Neutrophil (primary cell): ENCODE results near the gene PFKFB2.

ENCODE experiments used
- H3K27ac ChIP-seq: fragments of 200-600 bp; sonication (generic); 2 replicates; pipeline ENCODE4 v1.5.1; 2016; ENCODE audit warnings: mild to moderate bottlenecking, moderate library complexity
- H3K27me3 ChIP-seq: fragments of 200-600 bp; sonication (generic); 2 replicates; pipeline ENCODE4 v1.6.0; 2016; ENCODE audit warnings: mild to moderate bottlenecking
- H3K36me3 ChIP-seq: fragments of 200-600 bp; sonication (generic); 2 replicates; pipeline ENCODE4 v1.5.1; 2017
- H3K4me1 ChIP-seq, 2 experiments: fragments of 200-600 bp in 1 of 2; sonication (generic) in 1 of 2; 1 replicate in 1 of 2; 2 replicates in 1 of 2; pipeline versions ENCODE4 v1.5.1 to v1.6.1; 2013 to 2016; ENCODE audit warnings: low read depth in 1 of 2, low read length in 1 of 2, mild to moderate bottlenecking in 1 of 2, moderate library complexity in 1 of 2; ENCODE audit not compliant: control insufficient read depth in 1 of 2, insufficient read depth in 1 of 2
- H3K4me3 ChIP-seq, 2 experiments: fragments of 200-600 bp in 1 of 2; sonication (generic) in 1 of 2; 1 replicate in 1 of 2; 2 replicates in 1 of 2; pipeline ENCODE4 v1.5.1; 2013 to 2016; ENCODE audit warnings: low read depth in 1 of 2, low read length in 1 of 2, mild to moderate bottlenecking in 1 of 2, moderate library complexity in 1 of 2
- H3K9me3 ChIP-seq: fragments of 200-600 bp; sonication (generic); 2 replicates; pipeline ENCODE4 v1.5.1; 2016
- CTCF ChIP-seq: fragments of 200-600 bp; sonication (generic); IDR thresholded peaks from 2 replicates; pipeline ENCODE4 v1.5.1; 2016; ENCODE audit warnings: antibody characterized with exemption

The PFKFB2 gene

GRCh38 chr1:207032528-207033017, 20.5 kb upstream of the PFKFB2 start, which contains the start of gene C1orf116:
TSS of gene C1orf116 (minus strand) at chr1:207032756. CDS start at chr1:207027598, 5,158 bp downstream.
- TF ChIP-seq CTCF, result no peak
- Histone ChIP-seq H3K27ac (no peak within 1 kb of the TSS), H3K4me3 (no peak within 1 kb of the TSS), H3K27me3 (peaks cover 64% of the 10 kb centered on the region), H3K4me1 (no peaks in the 10 kb centered on the region), H3K9me3 (no peaks in the 10 kb centered on the region), H3K36me3 (no peaks in the 10 kb centered on the region)

- no peak for TF ChIP-seq CTCF
- Histone ChIP-seq H3K4me1 (no peaks in the 10 kb centered on the region), H3K27me3 (peaks cover 72% of the 10 kb centered on the region), H3K9me3 (no peaks in the 10 kb centered on the region), H3K27ac (no peak overlapping the region), H3K36me3 (no peaks in the 10 kb centered on the region), H3K4me3 (no peak overlapping the region)
These were observed 19.8 kb upstream of the PFKFB2 start for GRCh38 chr1:207033302-207033701.

GRCh38 chr1:207034208-207034607, 18.9 kb upstream of the PFKFB2 start:
- Histone ChIP-seq H3K27ac (no peak overlapping the region), H3K27me3 (peaks cover 81% of the 10 kb centered on the region), H3K4me1 (no peaks in the 10 kb centered on the region), H3K4me3 (no peak overlapping the region), H3K36me3 (no peaks in the 10 kb centered on the region), H3K9me3 (no peaks in the 10 kb centered on the region)
- no peak for TF ChIP-seq CTCF

DNA sequence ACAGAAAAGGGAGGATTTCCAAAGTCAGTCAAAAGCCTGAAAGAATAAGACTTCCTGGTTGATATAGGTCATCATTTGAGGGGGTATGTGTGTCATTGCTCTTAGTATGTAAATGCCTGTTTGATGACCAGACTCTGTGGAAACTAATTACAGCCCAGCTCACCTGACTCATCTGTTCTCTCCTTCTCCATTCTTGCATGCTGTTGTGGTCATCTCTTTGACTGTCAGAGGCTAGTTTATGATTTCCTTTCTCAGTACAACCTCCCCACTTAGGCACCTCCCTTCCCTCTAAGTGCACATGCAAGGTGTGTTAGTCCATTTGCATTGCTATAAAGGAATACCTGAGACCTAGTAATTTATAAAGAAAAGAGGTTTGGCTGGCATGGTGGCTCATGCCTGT, 18.1 kb upstream of the PFKFB2 start:
- Histone ChIP-seq H3K27me3 (peaks cover 75% of the 10 kb centered on the region), H3K4me3 (no peak overlapping the region), H3K9me3 (no peaks in the 10 kb centered on the region), H3K36me3 (no peaks in the 10 kb centered on the region), H3K4me1 (no peaks in the 10 kb centered on the region), H3K27ac (no peak overlapping the region)
- TF ChIP-seq CTCF, result no peak

- Histone ChIP-seq H3K9me3 (no peaks in the 10 kb centered on the region), H3K27ac (no peak overlapping the region), H3K4me3 (no peak overlapping the region), H3K27me3 (peaks cover 68% of the 10 kb centered on the region), H3K4me1 (no peaks in the 10 kb centered on the region), H3K36me3 (no peaks in the 10 kb centered on the region)
- no peak for TF ChIP-seq CTCF
These were observed 17.1 kb upstream of the PFKFB2 start for GRCh38 chr1:207035877-207036551.
